Measurements from ENCODE around the gene RPUSD1. TPM values are rescaled to one million over a fixed set of nuclear protein-coding genes. Genes with fewer than 3 reads are reported as not detected.

The RPUSD1 gene
- total RNA-seq, 1 donor from 2014 or later: 26.8 TPM

- no peak for DNase-seq (ENCODE audit: low spot score, unreplicated experiment)
- Mint-ChIP-seq H3K27me3 (peaks cover 6% of the 10 kb centered on the region), H3K27ac (no peak overlapping the region), H3K4me3 (ENCODE audit: low read depth) (no peak overlapping the region), H3K9me3 (ENCODE audit: low read depth) (no peaks in the 10 kb centered on the region), H3K4me1 (ENCODE audit: low read depth) (no peaks in the 10 kb centered on the region), H3K36me3 (ENCODE audit: insufficient read depth) (no peaks in the 10 kb centered on the region)
- TF ChIP-seq CTCF (IDR thresholded peaks at IDR 0.05; ENCODE audit: unreplicated experiment): no peak
Measured at GRCh38 chr16:828891-829290, 40.7 kb upstream of the RPUSD1 start.

- no peaks in the 10 kb centered on the region for H3K9me3 Mint-ChIP-seq (ENCODE audit: low read depth)
- no peaks in the 10 kb centered on the region for H3K4me1 Mint-ChIP-seq (ENCODE audit: low read depth)
- no peak overlapping the region for H3K27ac Mint-ChIP-seq
- no peaks in the 10 kb centered on the region for H3K36me3 Mint-ChIP-seq (ENCODE audit: insufficient read depth)
- no peak for DNase-seq (ENCODE audit: low spot score, unreplicated experiment)
- no peak for TF ChIP-seq CTCF (IDR thresholded peaks at IDR 0.05; ENCODE audit: unreplicated experiment)
- peaks cover 6% of the 10 kb centered on the region for H3K27me3 Mint-ChIP-seq
- no peak overlapping the region for H3K4me3 Mint-ChIP-seq (ENCODE audit: low read depth)
Measured at GRCh38 chr16:827513-827912, 39.3 kb upstream of the RPUSD1 start.

GRCh38 chr16:825341-826061 lies 37.3 kb upstream of the RPUSD1 start:
- Mint-ChIP-seq H3K4me1 (ENCODE audit: low read depth) (no peaks in the 10 kb centered on the region), H3K27me3 (peaks cover 13% of the 10 kb centered on the region), H3K4me3 (ENCODE audit: low read depth) (no peak overlapping the region), H3K27ac (no peak overlapping the region), H3K9me3 (ENCODE audit: low read depth) (no peaks in the 10 kb centered on the region), H3K36me3 (ENCODE audit: insufficient read depth) (no peaks in the 10 kb centered on the region)
- TF ChIP-seq CTCF (IDR thresholded peaks at IDR 0.05; ENCODE audit: unreplicated experiment): no peak
- DNase-seq (ENCODE audit: low spot score, unreplicated experiment): no peak

- TF ChIP-seq CTCF (IDR thresholded peaks at IDR 0.05; ENCODE audit: unreplicated experiment): no peak
- no peaks in the 10 kb centered on the region for H3K9me3 Mint-ChIP-seq (ENCODE audit: low read depth)
- H3K27ac Mint-ChIP-seq: no peak overlapping the region
- peaks cover 13% of the 10 kb centered on the region for H3K27me3 Mint-ChIP-seq
- DNase-seq (ENCODE audit: low spot score, unreplicated experiment): no peak
- H3K4me3 Mint-ChIP-seq (ENCODE audit: low read depth): no peak overlapping the region
- no peaks in the 10 kb centered on the region for H3K4me1 Mint-ChIP-seq (ENCODE audit: low read depth)
- no peaks in the 10 kb centered on the region for H3K36me3 Mint-ChIP-seq (ENCODE audit: insufficient read depth)
Measured at GRCh38 chr16:824601-825000, 36.4 kb upstream of the RPUSD1 start.

GRCh38 chr16:824194-824593 lies 36.0 kb upstream of the RPUSD1 start:
- no peak overlapping the region for H3K4me3 Mint-ChIP-seq (ENCODE audit: low read depth)
- H3K27me3 Mint-ChIP-seq: peaks cover 13% of the 10 kb centered on the region
- TF ChIP-seq CTCF (IDR thresholded peaks at IDR 0.05; ENCODE audit: unreplicated experiment): no peak
- no peak overlapping the region for H3K27ac Mint-ChIP-seq
- no peaks in the 10 kb centered on the region for H3K4me1 Mint-ChIP-seq (ENCODE audit: low read depth)
- no peak for DNase-seq (ENCODE audit: low spot score, unreplicated experiment)
- H3K9me3 Mint-ChIP-seq (ENCODE audit: low read depth): no peaks in the 10 kb centered on the region
- no peaks in the 10 kb centered on the region for H3K36me3 Mint-ChIP-seq (ENCODE audit: insufficient read depth)

Data from progenitor cell of endocrine pancreas (in vitro differentiated cells).